PFSK-1 (cell line): ENCODE data around the gene LYZL4.

Experiments used
- FOXP2 ChIP-seq: optimal IDR thresholded peaks from 2 replicates; pipeline ENCODE3; 2011; ENCODE audit warnings: borderline replicate concordance, control low read depth, inconsistent platforms; ENCODE audit not compliant: insufficient read depth; ENCODE audit errors: extremely low read length, extremely low read depth
- POLR2AphosphoS5 ChIP-seq: IDR thresholded peaks from 2 replicates; pipeline ENCODE4 v1.6.1; 2012; ENCODE audit warnings: low read depth, mild to moderate bottlenecking, control low read depth, low read length, moderate library complexity
- SIN3A ChIP-seq: IDR thresholded peaks from 2 replicates; pipeline ENCODE4 v1.6.1; 2012; ENCODE audit warnings: mild to moderate bottlenecking, low read length, moderate library complexity, borderline replicate concordance; ENCODE audit not compliant: insufficient read depth
- TAF1 ChIP-seq: IDR thresholded peaks from 2 replicates; pipeline ENCODE4 v1.6.1; 2012; ENCODE audit warnings: low read length, control low read depth, borderline replicate concordance; ENCODE audit not compliant: insufficient read depth
- TF ChIP-seq, protein P1 (sequence below), 2 experiments: IDR thresholded peaks; 2 replicates each; pipeline versions ENCODE4 v1.6.1 to v1.8.0; 2011 to 2012; ENCODE audit warnings: low read depth in 2 of 2, low read length in 2 of 2, control low read depth in 1 of 2, inconsistent platforms in 1 of 2, mild to moderate bottlenecking in 1 of 2, moderate library complexity in 1 of 2; ENCODE audit not compliant: insufficient read depth in 1 of 2

Gene LYZL4

DNA sequence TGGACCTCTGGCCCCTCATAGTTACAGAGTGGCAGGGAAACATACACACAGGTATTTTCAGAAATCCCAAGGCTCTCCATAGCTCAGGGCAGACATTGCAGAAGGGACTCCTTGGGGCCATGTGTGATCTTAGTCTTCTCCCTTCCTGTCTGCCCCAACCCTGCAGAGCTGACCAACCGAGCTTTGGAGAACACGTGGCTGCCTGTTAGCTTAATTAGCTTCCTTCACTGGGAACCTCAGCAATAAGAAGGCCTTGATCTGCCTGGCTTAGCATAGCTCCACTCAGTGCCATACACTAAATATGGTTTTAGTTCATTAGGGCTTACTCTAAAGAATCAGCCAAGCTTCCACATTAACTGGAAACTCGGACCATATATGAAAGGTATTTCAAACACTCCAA is 12.3 kb downstream of the LYZL4 start:
- no peak for TF ChIP-seq SIN3A
- no peak for TF ChIP-seq FOXP2
- TF ChIP-seq, protein P1, sequence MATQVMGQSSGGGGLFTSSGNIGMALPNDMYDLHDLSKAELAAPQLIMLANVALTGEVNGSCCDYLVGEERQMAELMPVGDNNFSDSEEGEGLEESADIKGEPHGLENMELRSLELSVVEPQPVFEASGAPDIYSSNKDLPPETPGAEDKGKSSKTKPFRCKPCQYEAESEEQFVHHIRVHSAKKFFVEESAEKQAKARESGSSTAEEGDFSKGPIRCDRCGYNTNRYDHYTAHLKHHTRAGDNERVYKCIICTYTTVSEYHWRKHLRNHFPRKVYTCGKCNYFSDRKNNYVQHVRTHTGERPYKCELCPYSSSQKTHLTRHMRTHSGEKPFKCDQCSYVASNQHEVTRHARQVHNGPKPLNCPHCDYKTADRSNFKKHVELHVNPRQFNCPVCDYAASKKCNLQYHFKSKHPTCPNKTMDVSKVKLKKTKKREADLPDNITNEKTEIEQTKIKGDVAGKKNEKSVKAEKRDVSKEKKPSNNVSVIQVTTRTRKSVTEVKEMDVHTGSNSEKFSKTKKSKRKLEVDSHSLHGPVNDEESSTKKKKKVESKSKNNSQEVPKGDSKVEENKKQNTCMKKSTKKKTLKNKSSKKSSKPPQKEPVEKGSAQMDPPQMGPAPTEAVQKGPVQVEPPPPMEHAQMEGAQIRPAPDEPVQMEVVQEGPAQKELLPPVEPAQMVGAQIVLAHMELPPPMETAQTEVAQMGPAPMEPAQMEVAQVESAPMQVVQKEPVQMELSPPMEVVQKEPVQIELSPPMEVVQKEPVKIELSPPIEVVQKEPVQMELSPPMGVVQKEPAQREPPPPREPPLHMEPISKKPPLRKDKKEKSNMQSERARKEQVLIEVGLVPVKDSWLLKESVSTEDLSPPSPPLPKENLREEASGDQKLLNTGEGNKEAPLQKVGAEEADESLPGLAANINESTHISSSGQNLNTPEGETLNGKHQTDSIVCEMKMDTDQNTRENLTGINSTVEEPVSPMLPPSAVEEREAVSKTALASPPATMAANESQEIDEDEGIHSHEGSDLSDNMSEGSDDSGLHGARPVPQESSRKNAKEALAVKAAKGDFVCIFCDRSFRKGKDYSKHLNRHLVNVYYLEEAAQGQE (IDR thresholded peaks at IDR 0.05; ENCODE audit: insufficient read depth in 1 of 2, low read depth in 2 of 2, low read length in 2 of 2) = no peak
- no peak for TF ChIP-seq POLR2AphosphoS5
- TF ChIP-seq TAF1 = no peak

DNA sequence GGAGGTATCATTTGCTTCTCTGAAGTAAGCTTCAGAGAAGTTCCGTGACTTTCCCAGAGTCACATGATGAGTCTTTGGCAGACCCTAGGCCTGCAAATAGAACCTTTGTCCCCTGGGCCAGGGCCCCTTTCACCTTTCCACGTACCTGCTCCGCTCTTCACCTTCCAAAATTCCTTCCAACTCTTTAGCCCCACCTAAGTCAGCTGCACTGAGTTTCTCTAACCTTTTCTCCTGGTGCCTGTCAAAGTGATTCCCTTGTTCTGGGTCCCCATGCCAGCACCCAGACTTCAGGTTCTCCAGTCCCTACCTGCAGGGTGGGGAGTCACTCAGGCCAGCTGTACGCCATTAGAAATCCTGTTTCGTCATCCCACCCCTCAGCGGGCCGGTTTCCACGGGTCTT is 12.8 kb downstream of the LYZL4 start:
- TF ChIP-seq SIN3A = no peak
- TF ChIP-seq TAF1 = no peak
- TF ChIP-seq, protein P1 (IDR thresholded peaks at IDR 0.05; ENCODE audit: insufficient read depth in 1 of 2, low read depth in 2 of 2, low read length in 2 of 2) = no peak
- no peak for TF ChIP-seq POLR2AphosphoS5

- TF ChIP-seq FOXP2 (no peak), TAF1 (no peak)
- TF ChIP-seq, protein P1 (IDR thresholded peaks at IDR 0.05; ENCODE audit: insufficient read depth in 1 of 2, low read depth in 2 of 2, low read length in 2 of 2) = no peak
Observed at GRCh38 chr3:42394579-42395288, 15.7 kb downstream of the LYZL4 start.

DNA sequence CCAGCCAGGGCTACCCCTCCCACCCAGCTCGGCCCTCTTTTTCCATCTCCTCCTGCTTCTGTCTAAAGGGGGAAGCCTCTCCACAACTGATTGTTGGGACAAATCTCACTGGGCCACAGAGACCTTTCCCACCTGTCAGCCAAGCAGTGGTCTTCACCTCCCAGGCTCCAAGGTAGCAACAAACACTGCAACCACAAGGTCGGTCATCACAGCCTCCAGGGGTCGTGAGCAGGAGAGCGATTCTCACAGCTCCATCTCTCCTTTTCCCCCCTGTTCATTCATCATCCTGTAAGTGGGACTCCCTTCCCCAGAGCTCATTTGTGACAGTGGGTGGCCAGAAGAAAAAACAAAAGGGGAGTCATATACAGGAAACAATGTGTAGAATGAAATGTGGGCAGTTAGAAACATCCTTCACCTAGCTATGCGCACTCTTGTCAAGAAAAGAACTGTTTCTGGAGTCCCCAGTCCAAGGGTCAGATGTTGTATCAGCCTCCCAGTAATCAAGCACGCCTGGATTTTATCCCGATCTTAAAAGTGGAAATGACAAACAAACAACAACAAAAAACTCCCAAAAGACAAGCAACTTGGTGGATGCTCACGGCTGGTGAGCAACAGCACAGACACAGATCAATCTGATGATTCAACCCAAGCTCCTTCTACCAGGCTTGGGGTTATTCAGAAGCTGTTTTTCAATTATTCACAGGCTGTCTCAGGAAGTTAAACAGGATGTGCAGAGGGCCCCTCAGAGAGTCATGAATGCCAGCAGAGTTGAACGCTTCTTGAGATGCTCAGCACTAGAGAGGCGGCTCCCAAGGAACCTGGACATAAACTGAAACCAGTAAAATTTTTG is 22.4 kb downstream of the LYZL4 start:
- TF ChIP-seq TAF1 = no peak
- TF ChIP-seq SIN3A = no peak
- TF ChIP-seq, protein P1 (IDR thresholded peaks at IDR 0.05; ENCODE audit: insufficient read depth in 1 of 2, low read depth in 2 of 2, low read length in 2 of 2) = no peak
- no peak for TF ChIP-seq FOXP2
